ENCODE measurements around the gene RHBDD2. TPM values are rescaled to one million over a fixed set of nuclear protein-coding genes. Genes with fewer than 3 reads are reported as not detected.

RHBDD2 gene
- total and polyA plus RNA-seq, 10 of the 15 experiments (the other 5 are each of a cell fraction or from before 2014, with no cell fraction given), result 3.9 to 39.8 (median 16.9) TPM

- no peak overlapping the region for H3K4me2 ChIP-seq (ENCODE audit: control insufficient read depth, insufficient read depth)
- in situ Hi-C loops (cut with MboI), result no loop called here
- no peaks in the 10 kb centered on the region for H3K4me1 ChIP-seq (ENCODE audit: control insufficient read depth, insufficient read depth, low read length)
- no peaks in the 10 kb centered on the region for H4K20me1 ChIP-seq (ENCODE audit: control insufficient read depth, insufficient read depth)
- ChIA-PET POLR2A (no interaction called here), RAD21 (ENCODE audit: unreplicated experiment) (no interaction called here), CTCF (no interaction called here), SMC1A (ENCODE audit: uncharacterized antibody, unreplicated experiment) (no interaction called here)
- H2AFZ ChIP-seq (ENCODE audit: control insufficient read depth, low read depth, low read length), result no peak overlapping the region
- no peaks in the 10 kb centered on the region for H3K27me3 ChIP-seq (replicated peaks in 1 of 2; ENCODE audit: control insufficient read depth in 2 of 2, insufficient read depth in 2 of 2, low read length in 1 of 2)
- no peaks in the 10 kb centered on the region for H3K36me3 ChIP-seq (ENCODE audit: control insufficient read depth in 2 of 2, insufficient read depth in 2 of 2, low read length in 1 of 2)
- intact Hi-C loops (cut with micrococcal nuclease; ENCODE audit: unreplicated experiment), result no loop called here
- no peaks in the 10 kb centered on the region for H3K9me3 ChIP-seq (replicated peaks; ENCODE audit: control insufficient read depth, insufficient read depth, low read length)
- no peak overlapping the region for H3K4me3 ChIP-seq
- TF ChIP-seq SMARCA5 (IDR thresholded peaks at IDR 0.05) (no peak), ZZZ3 (IDR thresholded peaks at IDR 0.05; ENCODE audit: control insufficient read depth, insufficient read length, low read depth) (no peak), NBN (IDR thresholded peaks at IDR 0.05) (no peak), E4F1 (IDR thresholded peaks at IDR 0.05; ENCODE audit: borderline replicate concordance, partially characterized antibody) (no peak), ATF7 (IDR thresholded peaks at IDR 0.05; ENCODE audit: low read depth) (no peak), ZBED1 (IDR thresholded peaks at IDR 0.05; ENCODE audit: borderline replicate concordance) (no peak), ZNF274 (IDR thresholded peaks at IDR 0.05; ENCODE audit: insufficient read depth, insufficient read length) (no peak), BMI1 (IDR thresholded peaks at IDR 0.05; ENCODE audit: borderline replicate concordance) (no peak), NFIC (IDR thresholded peaks at IDR 0.05; ENCODE audit: low read depth, low read length) (no peak), POLR2AphosphoS5 (IDR thresholded peaks at IDR 0.05; ENCODE audit: low read length) (no peak), CEBPB (IDR thresholded peaks at IDR 0.05; ENCODE audit: borderline replicate concordance in 1 of 2, low read depth in 2 of 2, low read length in 2 of 2) (no peak), RCOR1 (conservative IDR thresholded peaks at IDR 0.05; ENCODE audit: low read depth, low read length) (no peak)
- TF ChIP-seq, protein P1, sequence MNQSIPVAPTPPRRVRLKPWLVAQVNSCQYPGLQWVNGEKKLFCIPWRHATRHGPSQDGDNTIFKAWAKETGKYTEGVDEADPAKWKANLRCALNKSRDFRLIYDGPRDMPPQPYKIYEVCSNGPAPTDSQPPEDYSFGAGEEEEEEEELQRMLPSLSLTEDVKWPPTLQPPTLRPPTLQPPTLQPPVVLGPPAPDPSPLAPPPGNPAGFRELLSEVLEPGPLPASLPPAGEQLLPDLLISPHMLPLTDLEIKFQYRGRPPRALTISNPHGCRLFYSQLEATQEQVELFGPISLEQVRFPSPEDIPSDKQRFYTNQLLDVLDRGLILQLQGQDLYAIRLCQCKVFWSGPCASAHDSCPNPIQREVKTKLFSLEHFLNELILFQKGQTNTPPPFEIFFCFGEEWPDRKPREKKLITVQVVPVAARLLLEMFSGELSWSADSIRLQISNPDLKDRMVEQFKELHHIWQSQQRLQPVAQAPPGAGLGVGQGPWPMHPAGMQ (IDR thresholded peaks at IDR 0.05; ENCODE audit: borderline replicate concordance), result no peak
- 19% methylated on average over 4 of the region's 4 CpGs for WGBS (ENCODE audit: insufficient coverage, insufficient replicate concordance, low lambda C conversion rate, missing lambda C conversion rate)
- FAIRE-seq (no peak), DNase-seq (ENCODE audit: low read depth, low spot score) (no peak), ATAC-seq (no peak)
- BruUV-seq (replicated peaks), result no TSS peak
- H3K79me2 ChIP-seq (ENCODE audit: control insufficient read depth, insufficient read depth, low read length), result no peaks in the 10 kb centered on the region
- no peak overlapping the region for H3K27ac ChIP-seq (ENCODE audit: control insufficient read depth, insufficient read depth)
- H3K9ac ChIP-seq (ENCODE audit: control insufficient read depth, insufficient read depth, low read length), result no peak overlapping the region
Measured at GRCh38 chr7:75850235-75850634, 28.6 kb upstream of the RHBDD2 start.

All from GM12878 (cell line).